ENCODE measurements around the gene HOXC9. TPM values are rescaled to one million over a fixed set of nuclear protein-coding genes. Genes with fewer than 3 reads are reported as not detected.
A peak's percentile ranks its signal among the peaks of the same experiment; 100 is the strongest.

HOXC9 gene
- total and polyA plus RNA-seq, 2 of the 8 experiments (the other 6 are each of a cell fraction or from before 2014, with no cell fraction given) = not detected

DNA sequence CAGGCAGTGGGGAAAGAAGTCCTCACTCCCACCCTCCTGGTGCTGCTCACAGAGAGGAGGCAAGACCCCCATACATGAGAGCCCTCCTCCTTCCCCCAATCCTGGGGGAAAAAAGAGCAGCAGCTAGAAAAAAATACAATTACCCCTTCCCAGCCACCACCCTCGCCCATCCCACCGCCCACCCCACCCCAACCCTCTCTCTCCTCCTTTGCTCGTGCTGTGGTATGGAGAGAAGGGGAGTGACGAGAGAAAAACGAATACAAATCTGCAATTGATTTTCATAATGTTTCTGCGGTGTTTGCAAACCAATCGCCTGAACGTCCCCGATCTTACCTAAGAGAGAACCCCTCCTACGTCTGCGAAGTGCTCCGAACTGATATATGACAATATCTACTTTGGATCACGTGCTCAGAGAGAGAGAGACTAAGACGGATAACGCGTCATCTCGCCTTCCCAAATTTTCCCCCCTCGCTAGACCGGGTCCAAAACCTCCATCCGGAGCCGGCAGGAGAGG, 27.2 kb upstream of the HOXC9 start, which contains the start of gene HOXC11:
HOXC11 (plus strand) TSS at position 405 of the 514 bp plus-strand sequence. CDS start 116 bp downstream, outside the sequence.
- Histone ChIP-seq H3K79me2 (ENCODE audit: control insufficient read depth in 1 of 2, insufficient read depth in 2 of 2, low read length in 2 of 2) (no peaks in the 10 kb centered on the region), H3K27me3 (replicated peaks in 1 of 4; ENCODE audit: control insufficient read depth in 3 of 4, extremely low read depth in 1 of 4, insufficient read depth in 3 of 4, low read length in 3 of 4) (peaks cover 99 to 100% (median 100%) of the 10 kb centered on the region in 4 experiments), H2AK5ac (ENCODE audit: low read depth, low read length) (no peak within 1 kb of the TSS), H3K56ac (replicated peaks; ENCODE audit: insufficient read length, low read depth, low read length) (no peak within 1 kb of the TSS), H3K14ac (ENCODE audit: insufficient read length) (no peak within 1 kb of the TSS), H3K18ac (ENCODE audit: extremely low read depth, low read length) (peak within 1 kb of the TSS; percentile 60), H4K8ac (ENCODE audit: extremely low read depth, insufficient read depth, low read length) (peak within 1 kb of the TSS; percentile 35; the same call in 1 of the 2 replicates), H2BK120ac (replicated peaks; ENCODE audit: low read depth, low read length) (no peak within 1 kb of the TSS), H3K9me3 (ENCODE audit: insufficient read depth in 2 of 2, low read depth in 1 of 2, low read length in 1 of 2) (0 out of 4 replicates have a peak, but pooled peaks cover 0 to 2% of the 10 kb centered on the region in 2 experiments), H3K4me3 (ENCODE audit: extremely low read depth in 1 of 4, insufficient read depth in 2 of 4, low read depth in 3 of 4, low read length in 4 of 4) (peak within 1 kb of the TSS in 2 of 4 experiments; percentile 5 to 50; a peak in 4 of 8 replicates), H4K5ac (ENCODE audit: insufficient read length, low read depth, low read length) (no peak within 1 kb of the TSS), H2AFZ (ENCODE audit: low read length) (no peak within 1 kb of the TSS), H3K4ac (replicated peaks; ENCODE audit: insufficient read length, low read depth, low read length) (no peak within 1 kb of the TSS), H3K23ac (ENCODE audit: insufficient read length) (no peak within 1 kb of the TSS), H3K36me3 (ENCODE audit: control insufficient read depth in 2 of 4, insufficient read depth in 4 of 4, low read length in 3 of 4) (peaks cover 0 to 3% (median 0%) of the 10 kb centered on the region in 4 experiments; a peak in 1 of 8 replicates), H2BK15ac (ENCODE audit: low read length) (no peak within 1 kb of the TSS), H3K4me1 (replicated peaks in 1 of 4; ENCODE audit: control insufficient read depth in 3 of 4, insufficient read depth in 4 of 4, low read length in 3 of 4) (peaks cover 0 to 10% (median 4%) of the 10 kb centered on the region in 4 experiments; a peak in 5 of 7 replicates), H3K23me2 (ENCODE audit: low read depth, low read length) (peaks cover 1% of the 10 kb centered on the region; the same call in 1 of the 2 replicates), H4K91ac (replicated peaks; ENCODE audit: insufficient read length, low read length) (no peak within 1 kb of the TSS), H2BK5ac (ENCODE audit: low read depth, low read length) (no peak within 1 kb of the TSS), H4K20me1 (replicated peaks in 1 of 2; ENCODE audit: control insufficient read depth in 1 of 2, insufficient read depth in 2 of 2, low read length in 2 of 2) (peaks cover 11 to 26% of the 10 kb centered on the region in 2 experiments), H3K79me1 (ENCODE audit: low read depth, low read length) (no peaks in the 10 kb centered on the region), H3K9ac (replicated peaks in 1 of 4; ENCODE audit: extremely low read depth in 1 of 4, low read depth in 3 of 4, low read length in 3 of 4) (no peak within 1 kb of the TSS), H2BK12ac (ENCODE audit: low read depth, low read length) (peak within 1 kb of the TSS; percentile 68), H3K27ac (ENCODE audit: low read depth, low read length) (no peak within 1 kb of the TSS), H2BK20ac (ENCODE audit: low read length) (no peak within 1 kb of the TSS), H3K4me2 (ENCODE audit: insufficient read depth in 1 of 2, low read depth in 2 of 2, low read length in 2 of 2) (peak within 1 kb of the TSS; percentile 29 to 65)
- CTCF ChIA-PET (ENCODE audit: partially characterized antibody) = interaction anchor here (0.9 to 2.8 kb wide), 7 partner anchors 15 to 229 kb away, joined by 3 to 13 read pairs (median 3); no protein-coding TSS in a partner anchor
- DNase-seq (ENCODE audit: low read depth in 1 of 2, low spot score in 2 of 2) (no peak), FAIRE-seq (no peak)
- 8% methylated on average over 13 of the region's 21 CpGs; no CpG with 5 or more reads in 1 of the 2 experiments for WGBS, 2 experiments (ENCODE audit: extremely low coverage in 1 of 2, insufficient coverage in 1 of 2, insufficient read length in 1 of 2, insufficient replicate concordance in 2 of 2, low coverage in 1 of 2, low lambda C conversion rate in 2 of 2, missing lambda C conversion rate in 1 of 2)
- POLR2A ChIA-PET (ENCODE audit: partially characterized antibody) = interaction anchor here (1.0 to 1.4 kb wide), 2 partner anchors 13 to 16 kb away, joined by 4 read pairs; no protein-coding TSS in a partner anchor
- 0 out of 2 replicates have a peak, but pooled peaks have one; percentile 35 for TF ChIP-seq CBX8 (IDR thresholded peaks at IDR 0.05; ENCODE audit: borderline replicate concordance, low read depth, low read length)
- TF ChIP-seq SIN3A (conservative IDR thresholded peaks at IDR 0.05 in 1 of 2, IDR thresholded peaks at IDR 0.05 in 1 of 2; ENCODE audit: low read depth in 1 of 2, low read length in 2 of 2) = no peak
- no peak for TF ChIP-seq JUND (IDR thresholded peaks at IDR 0.05; ENCODE audit: low read length)
- no peak for TF ChIP-seq JUN (IDR thresholded peaks at IDR 0.05; ENCODE audit: low read depth, low read length)
- no peak for TF ChIP-seq GTF2F1 (IDR thresholded peaks at IDR 0.05; ENCODE audit: borderline replicate concordance, low read depth, low read length)
- TF ChIP-seq RAD21 (IDR thresholded peaks at IDR 0.05 in 1 of 2, conservative IDR thresholded peaks at IDR 0.05 in 1 of 2; ENCODE audit: low read depth in 2 of 2, low read length in 2 of 2) = no peak
- TF ChIP-seq RNF2 (IDR thresholded peaks at IDR 0.05; ENCODE audit: borderline replicate concordance, low read depth, low read length, missing control alignments, poor library complexity, severe bottlenecking) = no peak
